Upper lobe of left lung (tissue), 6 donors: ENCODE results near the gene PARD3B. TPM values are rescaled to one million over a fixed set of nuclear protein-coding genes. Genes with fewer than 3 reads are reported as not detected.

Source experiments
- ATAC-seq, 2 donors: fragments of 200-7000 bp; cut with Tn5 transposase; one replicate each; pipeline ENCODE4 v1.9.1; 2022; ENCODE audit warnings: mild to moderate bottlenecking in 2 of 2, moderate library complexity in 2 of 2; ENCODE audit not compliant: low FRiP score in 2 of 2
- DNase-seq, 2 donors: peaks; one replicate each; pipeline ENCODE4 v3.0.0-alpha.2; 2019 to 2020
- H3K27ac ChIP-seq, 4 donors: fragments of 200-600 bp; sonication (generic); one replicate each; pipeline ENCODE4 v1.5.1; 2016 to 2019
- H3K27me3 ChIP-seq, 4 donors: fragments of 200-600 bp; sonication (generic); one replicate each; pipeline ENCODE4 v1.5.1; 2017 to 2019
- H3K36me3 ChIP-seq, 4 donors: fragments of 200-600 bp; sonication (generic); one replicate each; pipeline ENCODE4 v1.5.1; 2016 to 2019
- H3K4me1 ChIP-seq, 4 donors: fragments of 200-600 bp; sonication (generic); one replicate each; pipeline ENCODE4 v1.5.1; 2018 to 2019
- H3K4me3 ChIP-seq, 4 donors: fragments of 200-600 bp; sonication (generic); one replicate each; pipeline ENCODE4 v1.5.1; 2017 to 2019; ENCODE audit warnings: mild to moderate bottlenecking in 2 of 4, moderate library complexity in 1 of 4
- H3K9me3 ChIP-seq, 4 donors: fragments of 200-600 bp; sonication (generic); one replicate each; pipeline ENCODE4 v1.5.1; 2018 to 2019
- CTCF ChIP-seq, 6 experiments: fragments of 450-650 bp in 4 of 6; fragments of 200-600 bp in 2 of 6; sonication (generic) in 2 of 6; IDR thresholded peaks; one replicate each; pipeline ENCODE4 v1.5.1; 2016 to 2019; ENCODE audit warnings: antibody characterized with exemption in 6 of 6
- EP300 ChIP-seq, 4 donors: sonication (generic); formaldehyde crosslinking; IDR thresholded peaks; one replicate each; pipeline ENCODE4 v1.5.1; 2017; ENCODE audit warnings: antibody characterized with exemption in 4 of 4, control low read depth in 2 of 4
- POLR2A ChIP-seq, 4 donors: fragments of 450-650 bp; IDR thresholded peaks; one replicate each; pipeline ENCODE4 v1.5.1; 2016 to 2017; ENCODE audit warnings: antibody characterized with exemption in 4 of 4, mild to moderate bottlenecking in 2 of 4
- POLR2AphosphoS5 ChIP-seq, 2 donors: sonication (generic); formaldehyde crosslinking; IDR thresholded peaks; one replicate each; pipeline ENCODE4 v1.5.1; 2017; ENCODE audit warnings: antibody characterized with exemption in 2 of 2
- WGBS, 2 donors: methylation state at CpG; one replicate each; pipeline ENCODE4 v1.1.5; 2017 to 2018; 5-methylcytosine and 5-hydroxymethylcytosine counted together
- total RNA-seq, 6 donors: library from RNA; depleted of rRNA in 4 of 6; stranded (reverse); fragments of >200 nt in 4 of 6; gene quantifications; one replicate each; pipeline versions ENCODE4 v1.1.0 to v1.2.1, GENCODE V29; 2016 to 2021
- donor health status: DM: no; HTN: no; CAD: no; lungs with moderate emphysema.
- donor health status: DM: no; HTN: yes; CAD: no; lungs with severe emphysema.

Gene PARD3B
- total RNA-seq, 6 donors from 2014 or later = 17.8 to 44.9 (median 24.2) TPM

GRCh38 chr2:204560902-204561301, 15.6 kb downstream of the PARD3B start:
- peaks cover 0 to 5% (median 0%) of the 10 kb centered on the region in 4 donors for H3K9me3 ChIP-seq
- no peak for ATAC-seq
- no peaks in the 10 kb centered on the region for H3K27me3 ChIP-seq
- H3K36me3 ChIP-seq = no peaks in the 10 kb centered on the region
- WGBS, 2 donors = 94 to 96% methylated on average over 3 of the region's 3 CpGs
- no peaks in the 10 kb centered on the region for H3K4me1 ChIP-seq
- TF ChIP-seq POLR2AphosphoS5 (IDR thresholded peaks at IDR 0.05) = no peak
- no peak for TF ChIP-seq CTCF (IDR thresholded peaks at IDR 0.05)
- TF ChIP-seq POLR2A (IDR thresholded peaks at IDR 0.05) = no peak
- TF ChIP-seq EP300 (IDR thresholded peaks at IDR 0.05) = no peak
- no peak for DNase-seq
- H3K27ac ChIP-seq = no peak overlapping the region
- no peak overlapping the region for H3K4me3 ChIP-seq

- Histone ChIP-seq H3K27ac (no peak overlapping the region), H3K27me3 (no peaks in the 10 kb centered on the region), H3K9me3 (peaks cover 0 to 5% (median 0%) of the 10 kb centered on the region in 4 donors), H3K4me3 (no peak overlapping the region), H3K4me1 (no peaks in the 10 kb centered on the region), H3K36me3 (no peaks in the 10 kb centered on the region)
- TF ChIP-seq CTCF (IDR thresholded peaks at IDR 0.05) (no peak), POLR2A (IDR thresholded peaks at IDR 0.05) (no peak), EP300 (IDR thresholded peaks at IDR 0.05) (no peak), POLR2AphosphoS5 (IDR thresholded peaks at IDR 0.05) (no peak)
- ATAC-seq = no peak
- WGBS, 2 donors = 84 to 95% methylated on average over 8 of the region's 8 CpGs
- DNase-seq = no peak
Observed at GRCh38 chr2:204561771-204562170, 16.5 kb downstream of the PARD3B start.

- H3K27me3 ChIP-seq = no peaks in the 10 kb centered on the region
- no peak overlapping the region for H3K4me3 ChIP-seq
- TF ChIP-seq POLR2A (IDR thresholded peaks at IDR 0.05) (no peak), EP300 (IDR thresholded peaks at IDR 0.05) (no peak), POLR2AphosphoS5 (IDR thresholded peaks at IDR 0.05) (no peak), CTCF (IDR thresholded peaks at IDR 0.05) (no peak)
- DNase-seq (no peak), ATAC-seq (no peak)
- H3K4me1 ChIP-seq = no peaks in the 10 kb centered on the region
- H3K27ac ChIP-seq = no peak overlapping the region
- H3K9me3 ChIP-seq = no peaks in the 10 kb centered on the region
- WGBS, 2 donors = 59 to 86% methylated on average over 2 of the region's 2 CpGs
- H3K36me3 ChIP-seq = no peaks in the 10 kb centered on the region
Observed at GRCh38 chr2:204566439-204566838, 21.2 kb downstream of the PARD3B start.

GRCh38 chr2:204570421-204570820, 25.1 kb downstream of the PARD3B start:
- Histone ChIP-seq H3K36me3 (no peaks in the 10 kb centered on the region), H3K27me3 (no peaks in the 10 kb centered on the region), H3K9me3 (no peaks in the 10 kb centered on the region), H3K4me3 (no peak overlapping the region), H3K4me1 (peaks cover 0 to 4% (median 0%) of the 10 kb centered on the region in 4 donors), H3K27ac (no peak overlapping the region)
- no peak for DNase-seq
- ATAC-seq = no peak
- WGBS, 2 donors = 89 to 91% methylated on average over 1 of the region's 1 CpG
- no peak for TF ChIP-seq CTCF (IDR thresholded peaks at IDR 0.05)
- TF ChIP-seq EP300 (IDR thresholded peaks at IDR 0.05) = no peak
- TF ChIP-seq POLR2A (IDR thresholded peaks at IDR 0.05) = no peak
- no peak for TF ChIP-seq POLR2AphosphoS5 (IDR thresholded peaks at IDR 0.05)

GRCh38 chr2:204571041-204571440, 25.8 kb downstream of the PARD3B start:
- WGBS, 2 donors = 78 to 91% methylated on average over 2 of the region's 2 CpGs
- H3K9me3 ChIP-seq = no peaks in the 10 kb centered on the region
- H3K4me1 ChIP-seq = peaks cover 0 to 4% (median 0%) of the 10 kb centered on the region in 4 donors
- H3K27me3 ChIP-seq = no peaks in the 10 kb centered on the region
- H3K4me3 ChIP-seq = no peak overlapping the region
- H3K27ac ChIP-seq = no peak overlapping the region
- DNase-seq = no peak
- ATAC-seq = no peak
- no peak for TF ChIP-seq POLR2AphosphoS5 (IDR thresholded peaks at IDR 0.05)
- no peak for TF ChIP-seq POLR2A (IDR thresholded peaks at IDR 0.05)
- TF ChIP-seq EP300 (IDR thresholded peaks at IDR 0.05) = no peak
- no peak for TF ChIP-seq CTCF (IDR thresholded peaks at IDR 0.05)
- H3K36me3 ChIP-seq = no peaks in the 10 kb centered on the region
